NCI-H345 (cell line): ENCODE measurements around the gene BLOC1S1.

Experiments
- DNase-seq: peaks from one replicate; lab custom pipeline; 2025; lab: John Stamatoyannopoulos, UW

Gene BLOC1S1

DNA sequence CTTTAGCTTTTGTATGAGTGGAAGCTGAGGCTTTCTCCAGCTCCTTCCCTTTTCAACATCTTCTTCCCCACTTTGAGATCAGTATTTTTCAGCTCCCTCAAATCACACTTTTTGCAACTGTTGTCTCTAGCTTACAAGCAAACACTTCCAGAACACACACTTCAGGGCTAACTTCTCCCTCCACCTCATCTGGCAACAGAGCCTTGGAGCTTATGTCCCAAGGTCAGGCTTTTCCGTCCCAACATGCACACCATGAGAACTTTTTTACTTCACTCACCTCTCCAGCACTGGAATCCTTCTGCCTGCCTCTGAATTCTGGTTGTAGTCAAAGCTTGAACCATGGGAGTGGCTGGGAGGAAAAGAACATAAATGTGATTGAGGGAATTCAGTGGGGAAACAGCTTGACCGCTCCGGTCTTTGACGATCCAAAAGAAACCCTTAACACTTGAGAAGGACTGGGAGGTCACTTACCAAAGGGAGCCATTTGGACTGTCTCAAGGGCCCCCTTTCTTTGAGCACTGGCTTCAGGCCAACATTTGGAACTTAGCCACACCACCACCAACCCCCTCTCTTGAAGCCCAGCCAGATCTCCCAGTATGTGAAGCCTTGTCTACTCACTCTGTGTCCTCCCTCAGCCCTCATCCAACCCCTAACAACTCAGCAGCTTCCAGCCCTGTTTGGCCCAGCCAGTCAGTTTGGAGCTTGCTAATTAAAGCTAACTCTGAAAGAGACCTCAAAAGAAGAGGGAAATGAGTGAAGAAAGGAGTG lies 3.9 kb upstream of the BLOC1S1 start:
- no peak for DNase-seq

DNA sequence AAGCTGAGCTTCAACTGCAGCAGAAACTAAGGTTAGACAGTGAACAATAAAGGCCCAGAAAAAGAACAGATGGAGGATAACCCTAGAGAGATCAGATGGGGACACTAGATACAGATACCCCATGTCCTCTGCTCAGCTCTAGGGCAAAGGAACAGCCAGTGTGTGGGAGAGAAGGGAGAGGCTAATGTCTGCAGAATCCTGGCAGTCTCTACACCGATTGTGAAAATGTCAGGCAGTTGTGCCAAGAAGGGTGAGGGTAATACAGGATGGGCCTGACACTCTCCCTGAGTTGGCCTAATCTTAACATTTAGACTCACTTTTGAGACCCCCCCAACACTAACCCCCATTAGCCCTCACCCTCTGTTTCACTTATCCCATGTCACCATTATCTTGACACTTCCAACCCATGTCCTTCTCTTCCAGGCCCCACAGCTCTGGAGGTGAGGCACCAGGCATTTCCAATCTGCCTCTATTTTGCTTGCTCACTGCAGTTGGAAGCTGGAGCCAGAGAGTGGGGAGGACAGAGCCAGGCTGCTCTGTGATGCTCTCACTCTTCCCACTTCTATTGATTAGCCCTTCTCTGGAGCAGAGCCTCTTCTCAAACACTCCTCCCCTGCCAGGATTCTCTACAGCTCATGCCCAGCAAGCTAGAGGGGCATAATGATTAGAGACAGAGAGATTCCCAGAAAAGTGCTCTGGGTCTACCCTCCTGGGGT lies 3.0 kb upstream of the BLOC1S1 start:
- DNase-seq, result no peak

DNA sequence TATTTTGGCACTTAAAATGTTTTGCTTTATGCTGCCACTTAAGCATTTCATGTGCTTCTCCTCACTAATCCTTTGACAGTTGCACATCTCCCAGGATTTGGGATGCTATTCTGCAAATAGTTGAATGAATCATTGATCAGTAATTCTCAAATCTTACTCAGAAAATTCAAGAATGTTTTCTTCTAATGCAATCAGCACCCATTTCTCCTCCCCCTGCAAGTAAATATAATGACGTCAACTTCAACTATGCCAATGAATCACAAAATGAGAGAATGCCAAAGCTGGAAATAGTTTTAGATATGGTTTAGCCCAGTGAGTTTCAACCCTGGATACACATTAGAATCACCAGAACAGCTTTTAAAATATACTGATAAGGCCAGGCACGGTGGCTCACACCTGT lies 2.1 kb upstream of the BLOC1S1 start:
- no peak for DNase-seq

DNA sequence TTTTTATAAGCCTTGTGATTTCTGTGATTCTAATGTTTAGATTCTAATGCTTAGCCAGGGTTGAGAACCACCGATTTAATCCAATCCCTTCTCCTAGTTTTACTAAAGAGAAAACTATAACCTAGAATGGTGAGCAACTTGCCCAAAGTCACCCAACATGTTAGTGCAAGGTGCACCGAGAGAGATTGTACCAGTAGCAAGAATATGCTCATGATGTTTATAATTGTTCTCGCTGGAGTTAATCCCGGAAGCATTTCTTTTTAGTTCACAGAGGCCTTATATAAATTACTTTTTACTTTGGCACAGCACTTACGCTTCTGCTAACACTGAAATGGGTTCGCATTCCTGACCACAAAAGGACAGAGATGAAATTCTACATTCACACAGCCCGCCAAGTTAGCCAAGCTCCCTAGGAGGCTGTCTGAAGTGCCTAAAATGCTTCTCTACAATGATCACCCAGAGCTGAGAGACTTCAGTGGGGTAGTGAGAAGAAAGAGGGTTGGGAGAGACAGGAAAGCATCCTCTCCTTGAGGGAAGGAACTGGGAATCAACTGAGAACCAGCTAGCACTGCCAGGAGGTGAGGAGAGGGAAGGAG lies 579 bp upstream of the BLOC1S1 start:
- DNase-seq, result no peak

DNA sequence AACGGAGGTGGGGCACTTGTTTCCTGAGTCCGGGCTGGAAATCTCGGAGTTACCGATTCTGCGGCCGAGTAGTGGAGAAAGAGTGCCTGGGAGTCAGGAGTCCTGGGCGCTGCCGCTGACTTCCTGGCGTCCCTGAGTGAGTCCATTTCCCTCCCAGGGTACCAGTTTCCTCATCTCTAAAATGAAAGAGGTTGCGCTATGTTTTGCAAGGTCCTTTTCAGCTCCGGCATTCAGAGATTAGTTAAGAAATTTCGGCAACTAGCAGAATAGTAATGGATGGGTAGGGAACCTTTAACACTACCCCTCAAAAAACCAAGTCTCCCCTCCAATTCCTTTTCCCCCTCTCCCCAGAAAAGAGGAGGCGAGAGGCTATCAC lies 724 bp downstream of the BLOC1S1 start:
- no peak for DNase-seq

DNA sequence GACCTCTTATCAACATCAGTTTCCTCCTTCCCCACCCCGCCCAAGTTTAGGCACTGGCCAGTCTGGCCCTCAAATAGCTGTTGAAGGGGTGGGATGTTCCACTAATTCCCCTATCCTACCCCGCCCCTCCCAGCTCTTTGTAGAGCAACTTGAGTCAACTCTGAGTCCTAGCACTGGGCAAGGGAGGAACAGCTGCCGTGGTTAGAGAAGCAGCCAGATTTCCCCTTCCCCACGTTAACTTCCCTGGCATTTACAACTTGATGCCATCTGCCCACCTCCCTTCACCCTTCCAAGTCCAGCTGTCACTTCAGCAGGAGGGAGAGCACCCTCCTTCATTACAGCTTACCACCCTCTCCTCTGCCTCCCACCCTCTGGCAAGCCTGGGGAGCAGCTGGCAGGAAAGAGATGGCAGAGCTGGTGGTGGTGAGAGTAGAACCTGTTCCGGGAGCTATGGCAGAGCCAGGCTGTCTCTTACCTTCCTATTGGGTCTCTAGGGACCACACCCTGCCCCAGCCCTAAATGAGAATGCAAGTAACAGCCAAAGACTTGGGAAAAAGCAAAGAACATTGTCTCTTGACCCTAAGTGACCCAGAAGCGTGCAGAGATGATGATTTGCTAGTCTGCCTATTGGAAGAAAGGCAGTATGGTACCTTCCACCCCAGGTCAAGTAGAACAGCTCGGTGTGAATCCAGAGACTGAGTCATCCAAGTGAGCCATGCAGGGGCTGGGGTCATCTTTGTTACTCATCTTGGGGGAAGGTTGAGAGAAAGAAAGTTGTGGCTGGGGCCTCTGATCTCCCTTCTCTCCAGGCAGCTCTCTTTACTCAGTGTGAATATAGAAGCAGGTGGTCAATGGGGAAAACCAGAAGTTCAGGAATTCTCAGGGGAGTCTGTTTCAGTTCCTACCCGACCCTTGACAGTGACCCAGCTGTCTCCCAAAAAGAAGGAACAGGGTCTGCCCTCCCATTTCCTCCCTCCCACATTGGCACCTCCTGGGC lies 1.5 kb downstream of the BLOC1S1 start:
- no peak for DNase-seq

DNA sequence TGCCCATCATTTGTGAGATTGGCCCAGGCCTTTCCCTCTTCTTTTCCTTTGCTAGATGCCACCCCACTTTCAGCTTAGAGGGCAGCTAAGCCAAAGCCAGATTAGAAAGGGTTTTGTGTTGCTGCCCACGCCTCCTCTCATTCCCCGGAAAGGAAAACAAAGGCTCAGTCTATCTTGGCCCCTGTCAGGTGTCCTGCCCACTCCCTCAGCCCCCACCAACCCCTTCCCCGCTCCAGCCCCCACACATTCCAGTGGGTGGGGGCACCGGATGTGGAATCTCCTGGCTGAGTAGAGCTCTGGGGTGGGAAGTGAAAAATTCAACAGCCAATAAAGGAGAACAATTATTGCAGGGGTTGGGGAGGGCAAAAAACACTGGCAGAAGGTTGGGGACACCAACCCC lies 2.2 kb downstream of the BLOC1S1 start:
- no peak for DNase-seq

DNA sequence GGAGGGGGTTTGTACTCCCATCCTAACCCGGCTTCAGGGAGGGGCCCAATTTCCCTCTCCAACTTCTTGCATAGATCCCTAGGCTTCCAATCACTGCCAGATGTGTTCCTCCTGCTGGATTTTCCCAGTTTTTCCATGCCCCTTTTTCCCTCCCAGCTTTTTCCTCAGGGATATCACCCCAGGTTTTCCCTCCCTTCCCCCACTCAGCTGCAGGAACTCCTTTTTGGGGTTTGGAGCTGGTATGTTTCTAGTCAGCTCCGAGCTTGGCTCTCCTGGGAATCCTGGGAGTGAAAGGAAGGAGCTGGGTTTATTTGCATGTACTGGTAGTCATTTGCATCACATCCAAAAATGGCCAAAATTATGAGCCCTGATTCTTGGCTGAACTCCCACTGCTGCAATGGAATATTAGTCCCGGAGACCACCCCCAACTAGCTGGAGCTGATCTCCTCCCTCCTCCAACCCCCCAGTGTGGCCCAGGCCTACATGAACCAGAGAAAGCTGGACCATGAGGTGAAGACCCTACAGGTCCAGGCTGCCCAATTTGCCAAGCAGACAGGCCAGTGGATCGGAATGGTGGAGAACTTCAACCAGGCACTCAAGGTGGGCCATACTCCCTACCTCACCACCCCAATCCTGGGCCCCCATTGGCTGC lies 2.9 kb downstream of the BLOC1S1 start:
- DNase-seq, result no peak

DNA sequence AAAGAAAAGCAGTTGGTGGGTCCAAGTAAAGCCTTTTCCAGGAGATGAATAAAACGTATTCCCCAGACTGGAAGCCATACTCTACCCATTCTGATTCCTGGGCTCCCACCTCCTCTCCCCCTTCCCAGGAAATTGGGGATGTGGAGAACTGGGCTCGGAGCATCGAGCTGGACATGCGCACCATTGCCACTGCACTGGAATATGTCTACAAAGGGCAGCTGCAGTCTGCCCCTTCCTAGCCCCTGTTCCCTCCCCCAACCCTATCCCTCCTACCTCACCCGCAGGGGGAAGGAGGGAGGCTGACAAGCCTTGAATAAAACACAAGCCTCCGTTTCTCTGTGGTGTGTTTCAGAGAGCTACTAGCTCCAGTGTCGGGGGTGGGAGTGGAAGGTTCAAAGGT lies 3.5 kb downstream of the BLOC1S1 start:
- no peak for DNase-seq

DNA sequence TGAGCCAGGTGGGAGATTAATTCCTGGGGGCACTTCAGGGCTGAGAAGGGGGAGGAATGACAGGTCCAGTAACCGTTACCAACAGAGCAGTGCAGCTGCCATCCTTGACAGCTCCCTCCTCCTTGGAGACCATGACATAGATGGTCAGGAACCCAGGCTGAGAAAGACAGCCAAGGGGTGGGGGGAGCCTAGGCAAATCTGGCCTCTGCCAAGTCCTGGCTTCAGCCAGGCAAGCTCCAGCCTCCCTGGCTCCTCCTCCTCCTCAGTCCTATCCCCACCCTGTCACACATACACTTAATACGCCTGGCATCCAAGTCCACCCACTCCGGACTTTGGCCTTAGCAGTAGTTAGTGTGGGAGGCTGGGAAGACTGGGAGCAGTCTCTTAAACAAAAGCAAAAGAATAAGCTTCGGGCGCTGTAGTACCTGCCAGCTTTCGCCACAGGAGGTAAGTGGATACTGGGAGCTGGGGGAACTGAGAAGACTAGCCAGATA lies 4.3 kb downstream of the BLOC1S1 start, which contains the start of gene RDH5:
Gene RDH5, plus strand, starts transcription at position 323 of the 494 bp plus-strand sequence. CDS start 792 bp downstream, outside the sequence.
- no peak for DNase-seq

DNA sequence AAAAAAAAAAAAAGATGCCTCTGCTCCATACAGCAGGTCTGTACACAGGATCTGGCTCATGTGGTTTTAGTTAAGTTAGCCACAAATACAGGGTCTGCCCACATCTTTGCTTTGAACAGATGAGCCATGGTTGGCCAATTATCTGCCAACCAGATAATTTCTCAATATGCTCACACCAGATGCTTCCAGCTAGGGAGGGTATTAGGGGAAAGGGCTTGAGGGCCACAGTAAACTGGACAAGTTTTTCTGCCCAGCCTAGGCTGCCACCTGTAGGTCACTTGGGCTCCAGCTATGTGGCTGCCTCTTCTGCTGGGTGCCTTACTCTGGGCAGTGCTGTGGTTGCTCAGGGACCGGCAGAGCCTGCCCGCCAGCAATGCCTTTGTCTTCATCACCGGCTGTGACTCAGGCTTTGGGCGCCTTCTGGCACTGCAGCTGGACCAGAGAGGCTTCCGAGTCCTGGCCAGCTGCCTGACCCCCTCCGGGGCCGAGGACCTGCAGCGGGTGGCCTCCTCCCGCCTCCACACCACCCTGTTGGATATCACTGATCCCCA lies 5.1 kb downstream of the BLOC1S1 start:
- no peak for DNase-seq

DNA sequence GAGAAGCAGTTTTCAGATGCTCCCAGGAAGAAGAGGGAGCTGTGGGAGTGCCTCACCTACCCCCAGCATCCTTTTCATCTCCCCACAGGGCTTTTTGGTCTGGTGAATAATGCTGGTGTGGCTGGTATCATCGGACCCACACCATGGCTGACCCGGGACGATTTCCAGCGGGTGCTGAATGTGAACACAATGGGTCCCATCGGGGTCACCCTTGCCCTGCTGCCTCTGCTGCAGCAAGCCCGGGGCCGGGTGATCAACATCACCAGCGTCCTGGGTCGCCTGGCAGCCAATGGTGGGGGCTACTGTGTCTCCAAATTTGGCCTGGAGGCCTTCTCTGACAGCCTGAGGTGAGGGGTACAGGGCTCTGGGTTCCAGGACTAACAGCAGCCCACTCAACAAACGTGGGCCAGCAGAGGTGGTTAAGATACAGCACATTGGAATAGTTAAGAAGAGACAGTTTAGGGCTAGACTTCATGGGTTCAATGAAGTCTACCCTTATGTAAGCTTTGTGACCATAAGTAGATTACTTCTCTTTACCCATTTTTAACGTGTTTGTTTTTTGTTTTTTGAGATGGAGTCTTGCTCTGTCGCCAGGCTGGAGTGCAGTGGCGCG lies 5.9 kb downstream of the BLOC1S1 start:
- DNase-seq, result no peak

DNA sequence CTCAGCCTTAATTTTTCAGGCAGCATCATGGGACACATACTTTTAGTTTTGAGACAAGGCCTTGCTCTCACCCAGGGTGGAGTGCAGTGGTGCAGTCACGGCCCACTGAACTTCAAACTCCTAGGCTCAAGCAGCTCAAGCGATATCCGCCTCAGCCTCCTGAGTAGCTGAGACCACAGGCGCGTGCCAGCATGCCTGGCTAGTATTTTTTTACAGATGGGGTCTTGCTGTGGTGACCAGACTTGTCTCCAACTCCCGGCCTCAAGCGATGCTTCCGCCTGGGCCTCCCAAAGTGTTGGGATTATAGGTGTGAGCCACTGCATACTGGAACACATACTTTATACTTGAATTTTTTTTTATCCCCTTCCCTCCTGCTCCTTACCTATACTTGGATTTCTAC lies 7.1 kb downstream of the BLOC1S1 start:
- DNase-seq, result no peak

DNA sequence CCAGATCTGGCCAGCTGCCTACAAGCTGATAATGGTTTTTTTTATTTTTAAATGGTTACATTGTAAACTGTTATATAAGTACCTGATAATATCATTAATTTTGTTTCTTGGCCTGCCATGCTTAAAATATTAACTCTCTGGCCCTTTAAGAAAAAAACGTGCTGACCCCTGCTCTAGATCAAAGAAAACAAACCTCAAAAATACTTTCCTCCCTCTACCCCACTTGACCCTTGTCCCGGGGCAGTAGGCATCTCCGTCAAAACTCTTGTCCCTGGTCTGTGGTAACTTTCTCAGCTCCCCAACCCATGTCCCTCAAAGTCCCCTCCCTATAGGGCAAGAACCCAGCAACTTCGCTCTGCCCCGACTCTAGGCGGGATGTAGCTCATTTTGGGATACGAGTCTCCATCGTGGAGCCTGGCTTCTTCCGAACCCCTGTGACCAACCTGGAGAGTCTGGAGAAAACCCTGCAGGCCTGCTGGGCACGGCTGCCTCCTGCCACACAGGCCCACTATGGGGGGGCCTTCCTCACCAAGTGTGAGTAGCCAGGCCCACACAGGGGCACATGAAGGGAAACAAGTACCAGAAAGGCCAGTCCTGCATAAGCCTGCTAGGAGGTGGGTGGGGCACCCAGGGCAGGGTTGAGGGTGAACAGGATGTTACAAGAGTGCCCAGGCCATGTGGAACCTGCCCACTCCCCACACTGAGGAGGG lies 7.8 kb downstream of the BLOC1S1 start:
- no peak for DNase-seq

DNA sequence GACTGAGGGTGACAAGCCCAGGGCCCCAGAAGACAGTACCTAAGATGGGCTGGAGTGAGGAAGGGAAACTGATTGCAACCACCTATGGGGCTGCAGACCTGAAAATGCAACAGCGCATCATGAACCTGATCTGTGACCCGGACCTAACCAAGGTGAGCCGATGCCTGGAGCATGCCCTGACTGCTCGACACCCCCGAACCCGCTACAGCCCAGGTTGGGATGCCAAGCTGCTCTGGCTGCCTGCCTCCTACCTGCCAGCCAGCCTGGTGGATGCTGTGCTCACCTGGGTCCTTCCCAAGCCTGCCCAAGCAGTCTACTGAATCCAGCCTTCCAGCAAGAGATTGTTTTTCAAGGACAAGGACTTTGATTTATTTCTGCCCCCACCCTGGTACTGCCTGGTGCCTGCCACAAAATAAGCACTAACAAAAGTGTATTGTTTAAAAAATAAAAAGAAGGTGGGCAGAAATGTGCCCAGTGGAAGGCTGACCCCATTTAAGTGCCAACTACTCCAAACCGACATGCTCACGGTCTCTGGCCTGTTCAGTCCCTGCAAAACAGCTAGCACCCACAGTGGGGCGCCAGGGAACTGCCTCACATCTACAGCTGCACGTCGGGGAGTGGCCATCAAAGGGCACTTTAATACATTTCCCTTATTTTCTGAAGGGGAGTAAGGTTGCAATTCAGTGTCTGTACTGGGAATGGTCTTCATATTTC lies 8.5 kb downstream of the BLOC1S1 start:
- peak; percentile 39 for DNase-seq

DNA sequence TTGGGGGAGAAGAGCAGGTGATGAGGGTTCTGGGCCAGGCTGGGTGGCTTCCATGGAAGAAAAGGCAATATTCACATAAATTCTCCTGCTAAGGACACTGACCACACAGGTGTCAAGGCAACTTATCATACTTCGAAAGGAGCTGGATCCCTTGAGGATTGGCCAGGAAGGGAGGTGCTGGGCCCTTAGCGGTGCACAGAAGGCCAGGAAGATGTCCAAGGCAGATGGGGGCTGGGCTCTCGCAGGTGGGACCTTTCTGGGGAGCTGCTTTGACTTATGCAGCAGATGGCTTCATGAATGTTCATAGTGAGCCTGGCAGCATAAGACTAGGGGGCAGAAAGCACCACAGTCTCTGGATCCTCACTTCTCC lies 9.1 kb downstream of the BLOC1S1 start:
- no peak for DNase-seq

DNA sequence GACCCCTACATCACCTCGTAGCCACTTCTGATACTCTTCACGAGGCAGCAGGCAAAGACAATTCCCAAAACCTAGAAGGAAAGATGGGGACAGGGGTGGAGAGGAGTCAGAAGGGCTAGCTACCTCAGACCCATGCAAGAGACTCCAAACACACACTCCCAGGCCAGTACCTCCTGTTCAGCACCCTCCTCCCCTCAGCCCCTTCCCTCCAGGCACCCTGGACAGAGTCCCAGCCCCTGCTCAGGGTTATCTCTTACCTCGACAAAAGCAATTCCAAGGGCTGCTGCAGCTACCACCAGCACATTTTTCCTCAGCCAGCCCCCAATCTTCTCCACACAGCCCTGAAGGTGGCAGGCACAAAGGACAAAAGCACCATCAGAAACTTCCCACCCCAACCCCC lies 9.7 kb downstream of the BLOC1S1 start:
- DNase-seq, result no peak

DNA sequence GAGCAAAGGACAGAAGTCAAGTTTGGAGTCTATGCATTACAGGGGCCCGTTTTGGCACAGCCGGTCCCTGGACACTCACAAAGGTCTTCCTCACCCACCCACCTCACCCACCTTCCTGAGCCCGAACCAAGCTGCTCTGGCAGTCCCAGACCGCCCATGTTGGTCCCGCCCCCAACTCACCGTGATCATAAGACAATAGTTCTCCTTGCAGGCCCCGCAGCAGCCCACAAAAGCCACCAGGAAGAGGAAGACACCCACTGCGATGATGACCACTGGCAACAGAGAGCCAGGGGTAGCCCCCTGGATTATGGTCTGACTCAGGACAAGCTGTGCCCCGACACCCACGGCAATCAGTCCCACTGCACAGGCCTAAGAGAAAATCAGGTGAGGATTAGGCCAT lies 11.1 kb downstream of the BLOC1S1 start:
- DNase-seq, result no peak

DNA sequence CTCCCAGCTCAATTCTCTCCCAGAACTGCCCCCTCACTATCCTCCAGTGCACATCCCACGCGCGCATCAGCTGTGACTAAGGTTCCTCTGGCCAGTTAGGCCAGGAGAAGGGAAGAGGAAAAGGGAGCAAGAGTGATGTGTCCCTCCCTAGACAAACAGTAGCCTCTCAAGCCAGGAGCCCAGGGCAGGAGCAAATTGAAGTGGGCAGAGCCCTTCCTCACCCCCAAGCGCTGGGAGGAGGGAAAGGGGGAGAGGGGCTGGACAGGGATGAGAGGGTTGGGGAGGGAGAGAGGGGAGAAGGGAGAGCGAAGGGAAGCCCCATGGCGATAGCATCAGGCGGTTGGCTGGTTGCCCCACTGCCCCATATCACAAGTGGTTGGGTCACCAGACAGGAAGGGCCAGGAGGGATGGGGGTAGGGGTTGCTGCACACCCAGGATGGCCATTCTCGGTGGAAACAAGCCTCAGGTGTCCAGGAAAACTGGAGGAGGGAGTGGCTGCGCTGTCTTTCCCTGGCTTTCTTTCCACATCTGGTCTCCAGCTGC lies 11.9 kb downstream of the BLOC1S1 start:
- no peak for DNase-seq
